ENCODE results near the gene BMP3.

Gene BMP3

DNA sequence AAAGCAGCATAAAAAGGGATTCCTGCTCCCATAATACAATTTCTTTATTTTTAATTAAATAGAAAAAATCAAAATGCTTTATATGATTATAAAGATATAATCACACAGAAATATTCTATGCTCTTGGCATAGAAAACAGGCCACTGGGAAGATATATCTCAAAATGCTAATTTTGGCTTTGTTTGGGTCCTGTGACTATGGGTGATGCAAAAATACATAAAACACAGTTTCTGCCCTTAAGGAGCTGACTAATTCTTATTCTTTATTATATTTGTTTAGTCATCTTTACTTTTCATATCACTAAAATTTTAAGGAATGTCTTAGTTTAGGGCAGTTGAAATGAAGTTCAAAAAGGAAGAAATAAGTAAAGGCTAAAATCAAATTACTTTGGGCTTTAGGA is 7.0 kb upstream of the BMP3 start:
- Mint-ChIP-seq H3K4me3 (no peak overlapping the region), H3K4me1 (no peaks in the 10 kb centered on the region), H3K9me3 (no peaks in the 10 kb centered on the region), H3K27me3 (ENCODE audit: low read depth) (peaks cover 56% of the 10 kb centered on the region), H3K27ac (no peak overlapping the region), H3K36me3 (ENCODE audit: low read depth) (no peaks in the 10 kb centered on the region)
- TF ChIP-seq, protein P1, sequence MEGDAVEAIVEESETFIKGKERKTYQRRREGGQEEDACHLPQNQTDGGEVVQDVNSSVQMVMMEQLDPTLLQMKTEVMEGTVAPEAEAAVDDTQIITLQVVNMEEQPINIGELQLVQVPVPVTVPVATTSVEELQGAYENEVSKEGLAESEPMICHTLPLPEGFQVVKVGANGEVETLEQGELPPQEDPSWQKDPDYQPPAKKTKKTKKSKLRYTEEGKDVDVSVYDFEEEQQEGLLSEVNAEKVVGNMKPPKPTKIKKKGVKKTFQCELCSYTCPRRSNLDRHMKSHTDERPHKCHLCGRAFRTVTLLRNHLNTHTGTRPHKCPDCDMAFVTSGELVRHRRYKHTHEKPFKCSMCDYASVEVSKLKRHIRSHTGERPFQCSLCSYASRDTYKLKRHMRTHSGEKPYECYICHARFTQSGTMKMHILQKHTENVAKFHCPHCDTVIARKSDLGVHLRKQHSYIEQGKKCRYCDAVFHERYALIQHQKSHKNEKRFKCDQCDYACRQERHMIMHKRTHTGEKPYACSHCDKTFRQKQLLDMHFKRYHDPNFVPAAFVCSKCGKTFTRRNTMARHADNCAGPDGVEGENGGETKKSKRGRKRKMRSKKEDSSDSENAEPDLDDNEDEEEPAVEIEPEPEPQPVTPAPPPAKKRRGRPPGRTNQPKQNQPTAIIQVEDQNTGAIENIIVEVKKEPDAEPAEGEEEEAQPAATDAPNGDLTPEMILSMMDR (IDR thresholded peaks at IDR 0.05; ENCODE audit: unreplicated experiment in 3 of 3), result no peak

DNA sequence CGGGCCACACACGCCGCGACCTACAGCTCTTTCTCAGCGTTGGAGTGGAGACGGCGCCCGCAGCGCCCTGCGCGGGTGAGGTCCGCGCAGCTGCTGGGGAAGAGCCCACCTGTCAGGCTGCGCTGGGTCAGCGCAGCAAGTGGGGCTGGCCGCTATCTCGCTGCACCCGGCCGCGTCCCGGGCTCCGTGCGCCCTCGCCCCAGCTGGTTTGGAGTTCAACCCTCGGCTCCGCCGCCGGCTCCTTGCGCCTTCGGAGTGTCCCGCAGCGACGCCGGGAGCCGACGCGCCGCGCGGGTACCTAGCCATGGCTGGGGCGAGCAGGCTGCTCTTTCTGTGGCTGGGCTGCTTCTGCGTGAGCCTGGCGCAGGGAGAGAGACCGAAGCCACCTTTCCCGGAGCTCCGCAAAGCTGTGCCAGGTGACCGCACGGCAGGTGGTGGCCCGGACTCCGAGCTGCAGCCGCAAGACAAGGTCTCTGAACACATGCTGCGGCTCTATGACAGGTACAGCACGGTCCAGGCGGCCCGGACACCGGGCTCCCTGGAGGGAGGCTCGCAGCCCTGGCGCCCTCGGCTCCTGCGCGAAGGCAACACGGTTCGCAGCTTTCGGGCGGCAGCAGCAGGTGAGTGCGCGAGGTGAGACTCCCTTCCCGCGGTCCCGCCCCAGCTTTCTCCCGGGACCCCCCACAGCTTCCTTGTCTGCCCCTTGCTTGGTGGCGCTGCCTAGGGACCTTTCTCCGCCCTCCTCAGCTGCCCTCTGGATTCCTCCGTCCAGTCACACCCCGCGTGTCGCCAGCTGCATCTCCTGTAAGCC is 678 bp downstream of the BMP3 start:
- Mint-ChIP-seq H3K27ac (peak overlapping the region in 2 of 3 experiments; percentile 39 to 68), H3K27me3 (ENCODE audit: low read depth) (peaks cover 84% of the 10 kb centered on the region), H3K9me3 (no peaks in the 10 kb centered on the region), H3K36me3 (ENCODE audit: low read depth) (no peaks in the 10 kb centered on the region), H3K4me1 (peaks cover 20% of the 10 kb centered on the region), H3K4me3 (peak overlapping the region; percentile 90 to 95 (median 91))
- TF ChIP-seq, protein P1 (IDR thresholded peaks at IDR 0.05; ENCODE audit: unreplicated experiment in 3 of 3), result no peak

DNA sequence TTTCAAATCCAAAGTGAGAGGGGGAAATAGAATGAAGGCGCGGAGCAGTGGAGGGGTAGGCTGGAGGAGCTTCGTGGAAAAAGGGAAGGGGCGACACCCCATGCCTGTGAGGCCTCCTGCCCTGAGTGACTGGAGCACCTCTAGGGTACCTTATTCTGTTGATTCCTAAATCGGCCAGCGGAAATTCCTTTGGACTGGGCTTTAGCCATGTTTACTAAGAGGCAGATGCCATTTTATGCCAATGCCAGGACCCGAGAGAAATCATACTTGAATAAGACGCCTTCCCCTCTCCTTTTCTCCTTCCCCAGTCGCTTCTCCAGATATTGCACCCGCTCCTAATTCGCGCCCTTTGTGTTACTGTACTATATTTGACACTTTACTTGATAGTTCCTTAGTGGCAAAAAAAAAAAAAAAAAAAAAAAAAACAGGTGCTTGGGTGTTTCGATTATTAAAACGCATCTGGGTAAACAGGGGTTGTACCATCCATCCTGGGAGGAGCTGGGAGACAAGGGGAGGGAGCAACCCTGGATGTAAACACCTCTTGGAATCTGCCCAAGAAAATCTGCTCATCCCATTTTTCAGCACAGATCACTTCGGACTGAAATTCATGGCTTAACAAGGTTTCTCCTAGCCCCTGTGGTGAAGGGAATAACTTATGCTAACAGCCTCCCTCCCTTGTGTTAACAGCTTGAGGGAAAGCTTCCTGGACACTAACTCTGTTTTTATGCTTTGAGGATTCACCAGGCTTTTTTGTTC is 1.5 kb downstream of the BMP3 start:
- no peaks in the 10 kb centered on the region for H3K9me3 Mint-ChIP-seq
- H3K27me3 Mint-ChIP-seq (ENCODE audit: low read depth), result peaks cover 76% of the 10 kb centered on the region
- peaks cover 20% of the 10 kb centered on the region for H3K4me1 Mint-ChIP-seq
- TF ChIP-seq, protein P1 (IDR thresholded peaks at IDR 0.05; ENCODE audit: unreplicated experiment in 3 of 3), result no peak
- H3K4me3 Mint-ChIP-seq, result peak overlapping the region; percentile 90 to 91 (median 90)
- no peaks in the 10 kb centered on the region for H3K36me3 Mint-ChIP-seq (ENCODE audit: low read depth)
- H3K27ac Mint-ChIP-seq, result peak overlapping the region in 2 of 3 experiments; percentile 2 to 6

DNA sequence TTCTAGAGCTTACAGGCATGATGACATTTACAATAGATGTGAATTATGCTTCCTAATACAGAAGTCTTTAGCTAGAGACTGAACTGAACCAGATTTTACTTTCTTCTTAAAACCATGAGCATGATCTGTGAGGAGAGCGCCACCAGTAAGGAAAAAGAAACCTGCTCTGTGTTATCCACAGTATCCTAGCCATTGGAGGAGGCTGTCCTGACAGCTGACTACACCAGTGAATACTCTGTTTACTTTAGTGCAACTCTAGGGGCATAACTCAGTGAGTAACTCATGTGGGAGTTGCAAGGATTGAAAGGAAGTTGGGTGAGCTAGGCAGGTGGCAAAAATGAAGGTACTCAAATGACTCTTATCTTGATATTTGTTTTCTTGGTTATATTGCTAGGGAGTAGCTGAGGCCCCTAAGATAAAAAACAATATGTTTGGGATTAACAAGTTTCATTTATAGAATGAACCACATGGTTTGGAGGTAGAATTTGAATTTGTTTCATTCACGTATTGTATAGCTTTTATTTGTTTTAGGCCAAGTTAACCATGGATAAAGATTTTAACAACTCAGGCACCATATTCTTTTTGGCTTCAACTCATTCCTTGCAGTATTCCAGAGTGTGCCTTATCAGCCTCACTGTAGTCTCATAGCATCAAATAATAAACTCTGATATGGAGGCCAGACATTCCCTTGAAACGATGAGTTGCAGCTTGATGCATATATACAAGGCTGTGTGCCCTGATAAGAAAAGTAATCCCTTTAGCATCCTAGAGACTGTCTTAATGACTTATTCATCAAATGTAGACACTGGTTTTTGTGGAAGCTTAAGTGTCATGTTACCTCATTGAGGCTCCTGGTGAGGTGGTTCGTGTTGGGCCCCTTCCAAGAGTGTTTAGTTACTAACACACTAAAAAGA is 2.5 kb downstream of the BMP3 start:
- Mint-ChIP-seq H3K4me3 (peak overlapping the region; percentile 90 to 91 (median 90)), H3K27ac (peak overlapping the region in 1 of 3 experiments; percentile 2), H3K9me3 (no peaks in the 10 kb centered on the region), H3K27me3 (ENCODE audit: low read depth) (peaks cover 72% of the 10 kb centered on the region), H3K4me1 (peaks cover 20% of the 10 kb centered on the region), H3K36me3 (ENCODE audit: low read depth) (no peaks in the 10 kb centered on the region)
- TF ChIP-seq, protein P1 (IDR thresholded peaks at IDR 0.05; ENCODE audit: unreplicated experiment in 3 of 3), result no peak

DNA sequence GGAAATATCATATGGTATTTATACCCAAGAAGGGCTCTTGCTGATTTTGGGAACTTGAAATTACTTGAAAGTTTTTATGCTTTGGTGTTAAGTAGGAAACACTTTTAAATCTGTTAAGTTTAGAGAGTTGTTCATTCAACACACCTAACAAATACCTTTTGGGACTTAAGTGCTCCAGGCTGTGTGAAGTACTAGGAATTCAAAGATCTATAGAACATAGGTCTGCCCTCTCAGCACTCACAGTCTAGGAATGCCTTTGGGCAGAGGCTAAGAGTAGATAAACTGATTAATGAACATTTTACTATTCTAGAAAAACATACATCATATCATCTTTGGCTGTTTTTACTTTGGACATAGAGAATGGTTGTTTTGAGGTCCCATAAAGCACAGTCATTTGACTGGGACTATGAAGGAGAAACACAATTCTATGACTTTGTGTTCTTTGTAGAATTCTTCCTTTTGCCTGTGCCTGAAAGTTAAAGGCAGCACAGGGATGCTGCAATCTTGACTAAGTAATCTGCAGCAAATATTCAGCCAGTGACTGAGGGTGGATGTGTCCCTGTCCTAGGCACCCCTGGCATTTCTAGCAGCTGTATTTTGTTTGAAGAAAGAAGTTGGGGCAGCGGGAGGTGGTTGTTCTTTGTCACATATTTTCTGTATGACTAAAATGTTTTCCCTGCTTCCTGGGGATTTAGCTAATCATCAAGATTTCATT is 8.3 kb downstream of the BMP3 start:
- TF ChIP-seq, protein P1 (IDR thresholded peaks at IDR 0.05; ENCODE audit: unreplicated experiment in 3 of 3), result no peak
- Mint-ChIP-seq H3K27ac (peak overlapping the region; percentile 3 to 51 (median 16)), H3K9me3 (no peaks in the 10 kb centered on the region), H3K4me1 (no peaks in the 10 kb centered on the region), H3K4me3 (no peak overlapping the region), H3K36me3 (ENCODE audit: low read depth) (no peaks in the 10 kb centered on the region), H3K27me3 (ENCODE audit: low read depth) (peaks cover 44% of the 10 kb centered on the region)

Measured in nephron (organoid).